ENCODE measurements around the gene ETFBKMT.

GRCh38 chr12:31710021-31710818, 50.7 kb downstream of the ETFBKMT start:
- TF ChIP-seq ZBTB10 (CRISPR knock-in tag; IDR thresholded peaks at IDR 0.05; ENCODE audit: borderline replicate concordance) (no peak), HDAC6 (IDR thresholded peaks at IDR 0.05; ENCODE audit: low read depth, low read length) (no peak), CTCF (CRISPR knock-in tag; IDR thresholded peaks at IDR 0.05) (no peak), ARHGAP35 (CRISPR knock-in tag; IDR thresholded peaks at IDR 0.05; ENCODE audit: borderline replicate concordance) (no peak), CHD2 (IDR thresholded peaks at IDR 0.05; ENCODE audit: low read depth, low read length) (no peak), SIN3B (IDR thresholded peaks at IDR 0.05; ENCODE audit: low read length) (no peak), NR1H2 (CRISPR knock-in tag; IDR thresholded peaks at IDR 0.05; ENCODE audit: borderline replicate concordance, low read depth) (no peak), POLR2A (IDR thresholded peaks at IDR 0.05; ENCODE audit: insufficient read depth in 1 of 2, low read depth in 2 of 2, low read length in 2 of 2) (no peak), SMAD3 (CRISPR knock-in tag; IDR thresholded peaks at IDR 0.05) (no peak)
